Astrocyte of the cerebellum (primary cell): ENCODE measurements around the gene IL17F.

Experiments used
- DNase-seq: peaks from one replicate; pipeline ENCODE4 v3.0.0-alpha.2; 2011; ENCODE audit warnings: low read depth
- H3K4me3 ChIP-seq: 2 replicates; pipeline ENCODE4 v1.5.1; 2011; ENCODE audit warnings: mild to moderate bottlenecking, low read depth, low read length, moderate library complexity
- in situ Hi-C: cut with HindIII; loops from 2 replicates; pipeline ENCODE4 v1.10.0; 2017; ENCODE audit warnings: low sequenced_read_pairs
- TF ChIP-seq, protein P1 (sequence below): IDR thresholded peaks from 2 replicates; pipeline ENCODE4 v1.5.1; 2012; ENCODE audit warnings: low read length, low read depth, moderate library complexity, mild to moderate bottlenecking; ENCODE audit errors: missing control alignments

Gene IL17F

DNA sequence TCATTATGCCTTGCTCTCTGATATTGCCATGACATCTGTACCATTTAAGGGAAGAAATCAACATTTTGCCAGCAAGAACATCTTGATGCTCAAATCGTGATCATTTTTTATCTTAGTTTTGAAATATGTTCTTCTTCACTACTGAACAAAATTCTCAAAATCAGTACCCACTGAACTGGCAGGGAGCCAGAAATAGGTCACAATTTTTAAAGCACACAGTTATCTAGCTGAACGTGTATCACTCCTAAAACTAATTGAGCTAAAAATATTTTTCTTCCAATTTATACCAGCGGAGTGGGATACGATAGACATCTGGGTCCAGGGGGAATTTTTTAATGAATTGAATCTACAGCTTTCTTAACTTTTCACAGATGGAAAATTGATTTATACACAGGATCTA, 11.3 kb downstream of the IL17F start:
- in situ Hi-C loops = no loop called here
- no peak overlapping the region for H3K4me3 ChIP-seq
- no peak for DNase-seq
- TF ChIP-seq, protein P1, sequence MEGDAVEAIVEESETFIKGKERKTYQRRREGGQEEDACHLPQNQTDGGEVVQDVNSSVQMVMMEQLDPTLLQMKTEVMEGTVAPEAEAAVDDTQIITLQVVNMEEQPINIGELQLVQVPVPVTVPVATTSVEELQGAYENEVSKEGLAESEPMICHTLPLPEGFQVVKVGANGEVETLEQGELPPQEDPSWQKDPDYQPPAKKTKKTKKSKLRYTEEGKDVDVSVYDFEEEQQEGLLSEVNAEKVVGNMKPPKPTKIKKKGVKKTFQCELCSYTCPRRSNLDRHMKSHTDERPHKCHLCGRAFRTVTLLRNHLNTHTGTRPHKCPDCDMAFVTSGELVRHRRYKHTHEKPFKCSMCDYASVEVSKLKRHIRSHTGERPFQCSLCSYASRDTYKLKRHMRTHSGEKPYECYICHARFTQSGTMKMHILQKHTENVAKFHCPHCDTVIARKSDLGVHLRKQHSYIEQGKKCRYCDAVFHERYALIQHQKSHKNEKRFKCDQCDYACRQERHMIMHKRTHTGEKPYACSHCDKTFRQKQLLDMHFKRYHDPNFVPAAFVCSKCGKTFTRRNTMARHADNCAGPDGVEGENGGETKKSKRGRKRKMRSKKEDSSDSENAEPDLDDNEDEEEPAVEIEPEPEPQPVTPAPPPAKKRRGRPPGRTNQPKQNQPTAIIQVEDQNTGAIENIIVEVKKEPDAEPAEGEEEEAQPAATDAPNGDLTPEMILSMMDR = no peak

DNA sequence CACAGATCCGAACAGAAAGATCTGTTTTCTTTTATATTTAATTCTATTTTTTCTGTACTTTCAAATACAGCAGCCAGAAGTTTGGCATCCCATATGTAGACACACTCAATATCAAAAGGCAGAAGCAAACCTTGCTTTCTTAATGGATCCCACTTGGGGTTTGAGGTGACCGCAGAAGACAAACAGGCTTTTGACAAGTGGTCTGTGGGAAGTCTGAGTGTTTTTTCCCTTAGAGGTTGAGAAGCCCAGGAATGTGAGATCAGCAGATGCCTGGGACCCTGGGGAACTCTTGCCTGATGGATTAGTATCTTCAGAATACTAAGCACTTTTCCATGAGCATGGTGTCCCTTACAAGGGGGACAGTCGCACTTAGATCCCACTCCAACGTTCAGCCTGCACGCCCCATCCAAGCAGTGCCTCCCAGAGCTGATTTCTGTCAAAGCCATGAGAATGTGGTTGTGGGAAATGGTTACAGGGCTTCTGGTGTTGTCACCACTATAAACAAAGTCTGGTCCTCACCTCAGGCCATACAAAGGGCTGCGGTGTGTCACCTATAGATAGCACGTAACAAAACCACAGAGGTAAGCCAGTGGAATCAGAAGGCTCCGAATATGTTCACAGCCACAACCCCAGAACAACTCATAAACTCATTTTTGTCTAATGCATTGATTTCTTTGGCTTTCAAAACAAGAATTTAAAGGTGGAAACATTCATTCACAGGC, 12.7 kb downstream of the IL17F start:
- TF ChIP-seq, protein P1 = no peak
- in situ Hi-C loops = no loop called here
- H3K4me3 ChIP-seq = no peak overlapping the region
- DNase-seq = no peak

DNA sequence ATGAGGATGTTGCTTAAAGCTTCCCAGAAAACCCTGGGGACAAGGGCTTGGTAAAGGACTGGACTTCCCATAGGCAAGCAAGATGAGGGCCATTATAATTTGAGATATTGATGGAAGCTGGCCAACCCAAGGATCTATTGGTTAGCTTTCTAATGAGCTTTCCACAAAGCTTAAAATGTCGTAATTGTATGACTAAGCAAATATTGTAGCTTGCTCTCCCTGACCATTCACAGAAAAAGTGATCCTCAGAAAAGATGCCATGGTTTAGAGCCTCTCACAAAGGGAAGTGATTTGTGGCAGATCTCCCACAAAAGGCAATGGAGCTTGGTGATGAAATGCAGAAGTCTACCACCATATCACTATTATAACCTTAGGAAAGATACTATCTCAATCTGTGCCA, 13.6 kb downstream of the IL17F start:
- no peak for DNase-seq
- H3K4me3 ChIP-seq = no peak overlapping the region
- in situ Hi-C loops = no loop called here
- TF ChIP-seq, protein P1 = no peak

DNA sequence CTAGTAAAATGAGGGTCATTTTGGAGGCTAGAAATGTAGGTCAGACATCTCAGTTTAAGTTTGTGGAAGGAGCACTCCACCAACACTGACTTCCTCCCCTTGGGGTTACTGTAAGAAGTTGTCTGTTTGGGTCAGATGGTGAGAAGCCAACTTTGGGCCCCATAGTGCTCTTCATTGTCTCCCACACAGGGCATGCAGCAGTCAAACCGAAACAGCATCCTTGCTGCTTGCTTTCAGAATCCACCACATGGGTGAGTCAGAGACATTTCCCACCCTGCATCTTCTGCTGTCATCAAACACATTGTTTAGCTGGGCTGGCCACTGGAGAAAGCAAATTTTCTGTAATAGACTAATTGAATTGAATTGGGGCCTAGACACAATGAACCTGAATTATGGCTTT, 16.8 kb downstream of the IL17F start:
- TF ChIP-seq, protein P1 = no peak
- H3K4me3 ChIP-seq = no peak overlapping the region
- in situ Hi-C loops = no loop called here
- no peak for DNase-seq

DNA sequence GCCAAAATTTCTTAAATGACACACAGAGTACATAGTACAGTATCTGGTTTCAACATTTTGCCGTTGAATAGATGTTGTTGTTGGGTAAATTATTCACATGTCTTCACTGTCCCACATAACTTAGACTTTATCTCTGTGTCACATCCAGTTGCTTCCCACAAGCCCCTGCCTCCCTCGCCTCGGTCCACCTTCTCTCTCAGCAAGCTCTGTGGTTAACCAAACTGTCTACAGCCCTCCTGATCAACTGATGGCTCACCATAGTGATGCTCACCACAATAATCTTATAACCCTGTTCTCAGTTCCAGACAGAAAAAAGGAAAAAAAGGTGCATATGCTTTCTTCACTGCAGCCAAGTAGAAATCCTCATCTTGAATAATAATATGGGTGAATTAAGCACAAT, 23.0 kb downstream of the IL17F start:
- in situ Hi-C loops = no loop called here
- TF ChIP-seq, protein P1 = no peak
- no peak for DNase-seq
- no peak overlapping the region for H3K4me3 ChIP-seq

DNA sequence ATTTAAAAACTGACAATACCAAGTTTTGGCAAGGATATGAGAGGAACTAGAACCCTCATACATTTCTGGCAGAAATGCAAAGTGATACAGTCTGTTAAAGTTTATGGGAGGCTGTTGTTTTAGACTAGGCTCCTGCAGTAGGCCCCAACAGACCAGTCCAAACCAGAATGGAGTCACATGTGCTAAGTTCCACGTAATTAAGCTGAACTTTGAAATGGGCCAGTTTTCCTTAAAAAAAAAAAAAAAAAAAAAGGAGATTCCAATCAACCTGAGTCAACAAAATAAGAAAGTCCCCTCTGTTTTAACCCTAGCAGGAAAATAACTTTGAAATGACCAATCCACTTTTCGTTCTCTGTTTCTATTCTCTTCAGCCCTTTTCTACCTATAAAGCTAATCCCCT, 26.5 kb downstream of the IL17F start:
- TF ChIP-seq, protein P1 = no peak
- in situ Hi-C loops = no loop called here
- no peak for DNase-seq
- H3K4me3 ChIP-seq = no peak overlapping the region
